Measurements from ENCODE around the gene SRC. TPM values are rescaled to one million over a fixed set of nuclear protein-coding genes. Genes with fewer than 3 reads are reported as not detected.

SRC gene
- polyA plus RNA-seq, 1 donor (not counting 4 experiments of a cell fraction or from before 2014, with no cell fraction given), result 22.8 TPM

DNA sequence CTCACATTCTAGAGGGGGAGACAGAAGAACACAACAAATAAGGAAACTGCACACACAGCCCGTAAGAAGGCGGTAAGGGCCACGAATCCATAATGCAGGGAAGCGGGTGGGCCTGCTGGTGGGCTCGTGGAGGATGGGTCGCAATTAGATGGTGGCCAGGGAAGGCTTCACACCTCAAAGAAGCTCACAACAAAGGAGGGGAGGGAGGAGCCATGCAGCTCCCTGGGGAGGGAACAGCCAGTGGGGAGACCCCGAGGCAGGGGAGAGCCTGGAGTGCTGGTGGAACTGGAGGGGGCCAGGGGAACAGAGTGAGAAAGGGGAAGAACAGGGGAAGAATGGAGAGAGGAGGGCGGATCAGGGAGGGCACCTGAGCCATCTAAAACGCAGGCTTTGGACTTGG lies 13.4 kb downstream of the SRC start:
- H3K4me1 ChIP-seq (ENCODE audit: control insufficient read depth, extremely low read depth, insufficient read depth, low read length), result peaks cover 52% of the 10 kb centered on the region
- H3K9me1 ChIP-seq (ENCODE audit: control insufficient read depth, extremely low read depth, insufficient read depth, low read length), result peaks cover 6% of the 10 kb centered on the region
- no peaks in the 10 kb centered on the region for H3K27me3 ChIP-seq (ENCODE audit: control insufficient read depth, extremely low read depth, insufficient read depth, low read length)
- H3K36me3 ChIP-seq (ENCODE audit: control insufficient read depth in 2 of 2, extremely low read depth in 1 of 2, insufficient read depth in 2 of 2, low read length in 2 of 2), result peaks cover 2 to 3% of the 10 kb centered on the region in 2 experiments
- H2AFZ ChIP-seq (ENCODE audit: control insufficient read depth, low read length), result no peak overlapping the region
- FAIRE-seq (no peak), DNase-seq (ENCODE audit: low read depth, low spot score) (no peak)
- no peaks in the 10 kb centered on the region for H3K9me3 ChIP-seq (ENCODE audit: control insufficient read depth, low read depth, low read length)
- dilution Hi-C loops (cut with MboI; ENCODE audit: extremely low pct_ligation_motif_present, low sequenced_read_pairs), result no loop called here
- peak overlapping the region in 2 of 3 experiments; percentile 32 to 36 for H3K4me3 ChIP-seq (ENCODE audit: control insufficient read depth in 2 of 3, extremely low read depth in 1 of 3, insufficient read depth in 2 of 3, low read depth in 1 of 3, low read length in 3 of 3)
- TF ChIP-seq EZH2 (IDR thresholded peaks at IDR 0.05; ENCODE audit: low read length), result no peak
- TF ChIP-seq, protein P1, sequence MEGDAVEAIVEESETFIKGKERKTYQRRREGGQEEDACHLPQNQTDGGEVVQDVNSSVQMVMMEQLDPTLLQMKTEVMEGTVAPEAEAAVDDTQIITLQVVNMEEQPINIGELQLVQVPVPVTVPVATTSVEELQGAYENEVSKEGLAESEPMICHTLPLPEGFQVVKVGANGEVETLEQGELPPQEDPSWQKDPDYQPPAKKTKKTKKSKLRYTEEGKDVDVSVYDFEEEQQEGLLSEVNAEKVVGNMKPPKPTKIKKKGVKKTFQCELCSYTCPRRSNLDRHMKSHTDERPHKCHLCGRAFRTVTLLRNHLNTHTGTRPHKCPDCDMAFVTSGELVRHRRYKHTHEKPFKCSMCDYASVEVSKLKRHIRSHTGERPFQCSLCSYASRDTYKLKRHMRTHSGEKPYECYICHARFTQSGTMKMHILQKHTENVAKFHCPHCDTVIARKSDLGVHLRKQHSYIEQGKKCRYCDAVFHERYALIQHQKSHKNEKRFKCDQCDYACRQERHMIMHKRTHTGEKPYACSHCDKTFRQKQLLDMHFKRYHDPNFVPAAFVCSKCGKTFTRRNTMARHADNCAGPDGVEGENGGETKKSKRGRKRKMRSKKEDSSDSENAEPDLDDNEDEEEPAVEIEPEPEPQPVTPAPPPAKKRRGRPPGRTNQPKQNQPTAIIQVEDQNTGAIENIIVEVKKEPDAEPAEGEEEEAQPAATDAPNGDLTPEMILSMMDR (optimal IDR thresholded peaks at IDR 0.05 in 1 of 3, IDR thresholded peaks at IDR 0.05 in 1 of 3, conservative IDR thresholded peaks at IDR 0.05 in 1 of 3; ENCODE audit: extremely low read depth in 1 of 3, insufficient read depth in 2 of 3, low read length in 3 of 3), result no peak
- peak overlapping the region; percentile 66 for H3K9ac ChIP-seq (ENCODE audit: control insufficient read depth, extremely low read depth, insufficient read depth, low read length)
- peaks cover 84% of the 10 kb centered on the region for H3K79me2 ChIP-seq (ENCODE audit: control insufficient read depth, insufficient read depth, low read length)
- H3K4me2 ChIP-seq (ENCODE audit: control insufficient read depth, extremely low read depth, insufficient read depth, low read depth, low read length), result peak overlapping the region; percentile 78
- H3K27ac ChIP-seq (ENCODE audit: control insufficient read depth, insufficient read depth, low read length), result peak overlapping the region; percentile 80
- H4K20me1 ChIP-seq (ENCODE audit: control insufficient read depth, extremely low read depth, insufficient read depth, low read length), result no peaks in the 10 kb centered on the region

DNA sequence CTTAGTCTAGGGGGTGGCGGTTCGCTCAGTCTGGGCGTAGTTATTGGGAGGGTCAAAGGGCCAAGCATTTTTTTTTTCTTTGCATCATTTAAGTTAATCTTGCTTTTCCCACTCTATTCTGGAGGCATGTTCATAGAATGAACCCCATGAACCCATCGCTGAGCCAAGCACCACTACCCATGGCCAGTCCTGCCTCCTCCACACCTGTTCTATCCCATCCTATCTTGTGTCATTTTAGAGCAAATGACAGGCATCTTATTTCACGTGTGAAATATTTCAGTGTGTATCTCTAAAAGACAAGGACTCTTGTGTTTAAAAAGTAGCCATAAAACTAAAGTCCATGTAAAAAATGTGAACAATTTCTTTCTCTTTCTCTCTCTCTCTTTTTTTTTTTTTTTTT lies 13.9 kb downstream of the SRC start:
- DNase-seq (ENCODE audit: low read depth, low spot score) (no peak), FAIRE-seq (no peak)
- Histone ChIP-seq H3K4me1 (ENCODE audit: control insufficient read depth, extremely low read depth, insufficient read depth, low read length) (peaks cover 48% of the 10 kb centered on the region), H3K9ac (ENCODE audit: control insufficient read depth, extremely low read depth, insufficient read depth, low read length) (no peak overlapping the region), H3K9me1 (ENCODE audit: control insufficient read depth, extremely low read depth, insufficient read depth, low read length) (peaks cover 6% of the 10 kb centered on the region), H3K27ac (ENCODE audit: control insufficient read depth, insufficient read depth, low read length) (no peak overlapping the region), H3K27me3 (ENCODE audit: control insufficient read depth, extremely low read depth, insufficient read depth, low read length) (no peaks in the 10 kb centered on the region), H3K9me3 (ENCODE audit: control insufficient read depth, low read depth, low read length) (no peaks in the 10 kb centered on the region), H2AFZ (ENCODE audit: control insufficient read depth, low read length) (no peak overlapping the region), H3K4me2 (ENCODE audit: control insufficient read depth, extremely low read depth, insufficient read depth, low read depth, low read length) (peak overlapping the region; percentile 78), H3K36me3 (ENCODE audit: control insufficient read depth in 2 of 2, extremely low read depth in 1 of 2, insufficient read depth in 2 of 2, low read length in 2 of 2) (peaks cover 6 to 7% of the 10 kb centered on the region in 2 experiments), H4K20me1 (ENCODE audit: control insufficient read depth, extremely low read depth, insufficient read depth, low read length) (no peaks in the 10 kb centered on the region), H3K4me3 (ENCODE audit: control insufficient read depth in 2 of 3, extremely low read depth in 1 of 3, insufficient read depth in 2 of 3, low read depth in 1 of 3, low read length in 3 of 3) (no peak overlapping the region), H3K79me2 (ENCODE audit: control insufficient read depth, insufficient read depth, low read length) (peaks cover 84% of the 10 kb centered on the region)
- dilution Hi-C loops (cut with MboI; ENCODE audit: extremely low pct_ligation_motif_present, low sequenced_read_pairs), result no loop called here
- TF ChIP-seq EZH2 (IDR thresholded peaks at IDR 0.05; ENCODE audit: low read length), result no peak
- TF ChIP-seq, protein P1 (optimal IDR thresholded peaks at IDR 0.05 in 1 of 3, IDR thresholded peaks at IDR 0.05 in 1 of 3, conservative IDR thresholded peaks at IDR 0.05 in 1 of 3; ENCODE audit: extremely low read depth in 1 of 3, insufficient read depth in 2 of 3, low read length in 3 of 3), result no peak
